ENCODE results near the gene NT5C. TPM values are rescaled to one million over a fixed set of nuclear protein-coding genes. Genes with fewer than 3 reads are reported as not detected.

Gene NT5C
- total and polyA plus RNA-seq, 11 donors, result 15.9 to 56.0 (median 24.7) TPM

DNA sequence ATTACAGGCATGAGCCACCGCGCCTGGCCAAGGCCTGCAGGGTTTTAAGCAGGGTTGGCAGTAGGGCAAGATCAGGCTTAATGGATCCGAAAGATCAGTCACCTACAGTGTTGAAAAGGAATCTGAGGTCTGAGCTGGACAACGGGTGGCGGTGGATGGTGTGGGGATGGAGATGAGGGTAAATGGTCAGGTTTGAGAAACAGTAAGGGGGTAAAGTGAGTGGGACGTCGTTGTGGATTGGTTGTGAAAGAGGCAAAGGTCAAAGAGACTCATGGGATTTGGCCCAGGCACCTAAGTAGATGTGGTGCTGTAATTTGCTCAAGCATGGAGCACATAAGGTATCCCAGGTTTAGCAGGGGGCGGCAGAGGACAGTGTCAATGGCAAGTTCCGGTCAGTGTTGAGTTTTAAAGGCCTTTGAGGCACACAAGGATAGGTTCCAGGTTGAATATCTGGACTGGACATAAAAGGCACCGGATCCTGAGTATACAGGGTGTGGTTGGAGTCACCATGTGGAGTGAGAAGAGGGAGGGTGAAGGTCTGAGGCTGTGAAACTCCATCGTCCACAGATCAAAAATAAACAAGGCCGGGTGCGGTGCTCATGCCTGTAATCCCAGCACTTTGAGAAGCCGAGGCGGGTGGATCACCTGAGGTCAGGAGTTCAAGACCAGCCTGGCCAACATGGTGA, 44.9 kb downstream of the NT5C start:
- peaks cover 0 to 54% (median 34%) of the 10 kb centered on the region in 12 donors for H3K4me1 ChIP-seq
- WGBS, 4 donors, result 83 to 85% (median 84%) methylated on average over 15 of the region's 15 CpGs

DNA sequence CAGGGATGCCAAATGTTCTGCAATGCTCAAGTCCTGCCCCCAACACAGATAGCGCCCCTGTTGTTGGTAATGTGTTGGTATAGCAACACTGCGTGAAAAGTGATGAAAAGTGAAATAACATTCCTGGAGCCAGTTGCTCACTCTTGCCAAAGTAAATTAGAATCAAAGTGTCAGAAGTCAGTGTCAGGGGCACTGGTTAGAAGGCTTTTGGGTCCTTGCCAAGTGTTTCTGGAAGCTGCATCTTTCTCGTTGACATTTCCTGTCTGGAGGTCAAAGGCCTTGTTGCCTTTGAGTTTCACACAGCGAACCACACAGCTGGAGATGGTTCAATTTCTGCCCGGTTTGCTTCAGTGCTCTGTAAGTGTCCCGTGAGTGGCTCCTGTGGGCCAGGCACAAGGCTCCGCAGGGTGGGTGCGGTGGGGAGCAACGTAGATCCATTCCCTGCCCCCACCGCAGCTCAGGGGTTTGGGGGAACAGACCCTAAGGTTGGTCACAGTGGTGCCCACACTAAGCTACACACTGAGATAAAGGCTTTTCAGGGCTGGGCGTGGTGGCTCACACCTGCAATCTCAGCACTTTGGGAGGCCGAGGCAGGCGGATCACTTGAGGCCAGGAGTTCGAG, 47.4 kb downstream of the NT5C start:
- H3K36me3 ChIP-seq, result no peaks in the 10 kb centered on the region
- no peak overlapping the region for H3K4me3 ChIP-seq
- DNase-seq (no peak), ATAC-seq (no peak)
- TF ChIP-seq, protein P1, sequence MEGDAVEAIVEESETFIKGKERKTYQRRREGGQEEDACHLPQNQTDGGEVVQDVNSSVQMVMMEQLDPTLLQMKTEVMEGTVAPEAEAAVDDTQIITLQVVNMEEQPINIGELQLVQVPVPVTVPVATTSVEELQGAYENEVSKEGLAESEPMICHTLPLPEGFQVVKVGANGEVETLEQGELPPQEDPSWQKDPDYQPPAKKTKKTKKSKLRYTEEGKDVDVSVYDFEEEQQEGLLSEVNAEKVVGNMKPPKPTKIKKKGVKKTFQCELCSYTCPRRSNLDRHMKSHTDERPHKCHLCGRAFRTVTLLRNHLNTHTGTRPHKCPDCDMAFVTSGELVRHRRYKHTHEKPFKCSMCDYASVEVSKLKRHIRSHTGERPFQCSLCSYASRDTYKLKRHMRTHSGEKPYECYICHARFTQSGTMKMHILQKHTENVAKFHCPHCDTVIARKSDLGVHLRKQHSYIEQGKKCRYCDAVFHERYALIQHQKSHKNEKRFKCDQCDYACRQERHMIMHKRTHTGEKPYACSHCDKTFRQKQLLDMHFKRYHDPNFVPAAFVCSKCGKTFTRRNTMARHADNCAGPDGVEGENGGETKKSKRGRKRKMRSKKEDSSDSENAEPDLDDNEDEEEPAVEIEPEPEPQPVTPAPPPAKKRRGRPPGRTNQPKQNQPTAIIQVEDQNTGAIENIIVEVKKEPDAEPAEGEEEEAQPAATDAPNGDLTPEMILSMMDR (IDR thresholded peaks at IDR 0.05), result no peak
- TF ChIP-seq POLR2A (IDR thresholded peaks at IDR 0.05), result no peak
- 54 to 67% (median 59%) methylated on average over 14 of the region's 14 CpGs for WGBS, 4 donors
- H3K27ac ChIP-seq, result peak overlapping the region in 1 of 12 donors; percentile 14
- no peaks in the 10 kb centered on the region for H3K27me3 ChIP-seq
- peaks cover 0 to 38% (median 23%) of the 10 kb centered on the region in 12 donors for H3K4me1 ChIP-seq
- intact Hi-C loops (cut with DNase I), result no loop called here
- no peaks in the 10 kb centered on the region for H3K9me3 ChIP-seq

More for the DNA sequence above, 44.9 kb downstream of the NT5C start:
- Histone ChIP-seq H3K4me3 (no peak overlapping the region), H3K27ac (peak overlapping the region in 8 of 12 donors; percentile 84 to 97 (median 92)), H3K9me3 (no peaks in the 10 kb centered on the region), H3K36me3 (no peaks in the 10 kb centered on the region), H3K27me3 (no peaks in the 10 kb centered on the region)
- intact Hi-C loops (cut with DNase I), result no loop called here
- TF ChIP-seq POLR2A (IDR thresholded peaks at IDR 0.05), result no peak
- TF ChIP-seq, protein P1 (IDR thresholded peaks at IDR 0.05), result no peak
- no peak for DNase-seq
- ATAC-seq, result no peak

DNA sequence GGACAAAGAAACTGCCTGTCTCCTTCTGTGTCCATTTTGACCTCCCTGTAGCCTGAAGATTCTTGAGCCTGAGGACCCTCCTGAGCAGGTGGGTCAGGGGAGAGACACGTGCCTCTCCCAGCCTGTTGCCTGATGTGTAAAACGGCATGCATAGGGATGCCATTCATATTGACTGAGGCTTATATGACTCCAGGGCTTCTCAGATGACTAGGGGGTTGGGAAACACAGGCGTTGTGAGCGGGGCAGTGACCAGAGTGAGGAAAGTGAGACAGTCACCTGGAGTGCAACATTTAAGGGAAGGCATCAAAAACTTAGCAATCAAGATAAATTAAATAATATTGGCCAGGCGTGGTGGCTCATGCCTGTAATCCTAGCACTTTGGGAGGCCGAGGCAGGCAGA, 48.9 kb downstream of the NT5C start:
- Histone ChIP-seq H3K27ac (no peak overlapping the region), H3K4me3 (no peak overlapping the region), H3K9me3 (no peaks in the 10 kb centered on the region), H3K27me3 (no peaks in the 10 kb centered on the region), H3K36me3 (no peaks in the 10 kb centered on the region), H3K4me1 (peaks cover 0 to 42% (median 20%) of the 10 kb centered on the region in 12 donors)
- no peak for TF ChIP-seq POLR2A (IDR thresholded peaks at IDR 0.05)
- TF ChIP-seq, protein P1 (IDR thresholded peaks at IDR 0.05), result no peak
- 84 to 91% (median 87%) methylated on average over 6 of the region's 6 CpGs for WGBS, 4 donors
- intact Hi-C loops (cut with DNase I), result no loop called here
- no peak for DNase-seq
- ATAC-seq, result no peak
